Measurements from ENCODE around the gene CD14.
"Not testable (repeated sequence)": the region's sequence is repeated elsewhere in the genome, so short reads cannot be mapped to it uniquely, and the experiment has no call there.

CD14 gene

DNA sequence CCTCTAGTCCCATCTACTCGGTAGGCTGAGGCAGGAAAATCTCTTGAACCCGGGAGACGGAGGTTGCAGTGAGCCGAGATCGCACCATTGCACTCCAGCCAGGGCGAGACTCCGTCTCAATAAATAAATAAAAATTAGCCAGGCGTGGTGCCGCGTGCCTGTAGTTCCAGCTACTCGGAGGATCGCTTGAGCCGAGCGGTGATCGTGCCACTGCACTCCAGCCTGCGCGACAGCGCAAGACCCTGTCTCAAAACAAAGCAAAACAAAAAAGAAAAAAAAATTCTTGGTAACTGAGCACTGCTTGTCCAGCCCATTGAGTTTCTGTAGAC, 31.0 kb upstream of the CD14 start:
- Histone ChIP-seq H3K9me3 (ENCODE audit: control insufficient read depth, low read length) (no peaks in the 10 kb centered on the region), H3K27ac (ENCODE audit: low read depth, low read length, severe bottlenecking) (peak overlapping the region; percentile 81), H3K4me3 (ENCODE audit: extremely low read depth, insufficient read depth, low read length, poor library complexity, severe bottlenecking) (peak overlapping the region; percentile 97), H3K4me1 (ENCODE audit: control insufficient read depth, insufficient read depth, low read length, poor library complexity, severe bottlenecking) (no peaks in the 10 kb centered on the region), H3K36me3 (ENCODE audit: control insufficient read depth, insufficient read depth, low read length) (peaks cover 72% of the 10 kb centered on the region)
- 81 to 84% methylated on average over 18 of the region's 18 CpGs for WGBS, 2 experiments (ENCODE audit: insufficient coverage in 2 of 2)

DNA sequence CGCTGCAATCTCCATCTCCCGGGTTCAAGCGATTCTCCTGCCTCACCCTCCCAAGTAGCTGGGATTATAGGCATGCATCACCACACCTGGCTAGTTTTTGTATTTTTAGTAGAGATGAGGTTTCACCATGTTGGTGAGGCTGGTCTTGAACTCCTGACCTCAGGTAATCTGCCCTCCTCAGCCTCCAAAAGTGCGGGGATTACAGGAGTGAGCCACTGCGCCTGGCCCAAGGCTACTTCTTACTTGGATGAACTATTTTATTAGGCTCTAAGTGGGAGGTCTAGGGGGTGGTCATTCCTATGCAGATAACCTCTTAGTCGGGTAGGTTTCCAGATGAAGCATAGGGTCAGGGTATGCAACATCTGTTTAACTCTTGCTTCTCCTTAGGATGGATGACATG, 27.4 kb upstream of the CD14 start:
- H3K27ac ChIP-seq (ENCODE audit: low read depth, low read length, severe bottlenecking); H3K9me3 ChIP-seq (ENCODE audit: control insufficient read depth, low read length); H3K4me1 ChIP-seq (ENCODE audit: control insufficient read depth, insufficient read depth, low read length, poor library complexity, severe bottlenecking); H3K4me3 ChIP-seq (ENCODE audit: extremely low read depth, insufficient read depth, low read length, poor library complexity, severe bottlenecking): not testable (repeated sequence)
- WGBS, 2 experiments (ENCODE audit: insufficient coverage in 2 of 2): 100% methylated on average over 1 to 3 of the region's 6 CpGs
- peaks cover 80% of the 10 kb centered on the region for H3K36me3 ChIP-seq (ENCODE audit: control insufficient read depth, insufficient read depth, low read length)

DNA sequence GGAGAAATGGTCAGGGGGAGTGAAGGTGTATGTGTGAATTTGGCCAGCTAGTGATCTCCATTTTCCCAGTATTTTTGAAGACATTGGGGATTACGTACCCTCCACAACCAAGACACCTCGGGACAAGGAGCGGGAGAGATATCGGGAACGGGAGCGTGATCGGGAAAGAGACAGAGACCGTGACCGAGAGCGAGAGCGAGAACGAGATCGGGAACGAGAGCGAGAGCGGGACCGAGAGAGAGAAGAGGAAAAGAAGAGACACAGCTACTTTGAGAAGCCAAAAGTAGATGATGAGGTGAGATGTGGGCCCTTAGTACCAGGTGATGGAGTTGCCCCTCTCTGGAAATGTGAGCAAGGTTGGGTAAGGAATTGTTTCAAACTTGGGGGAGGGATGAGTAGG, 25.9 kb upstream of the CD14 start:
- no peaks in the 10 kb centered on the region for H3K4me1 ChIP-seq (ENCODE audit: control insufficient read depth, insufficient read depth, low read length, poor library complexity, severe bottlenecking)
- H3K4me3 ChIP-seq (ENCODE audit: extremely low read depth, insufficient read depth, low read length, poor library complexity, severe bottlenecking): no peak overlapping the region
- H3K9me3 ChIP-seq (ENCODE audit: control insufficient read depth, low read length): no peaks in the 10 kb centered on the region
- 98 to 100% methylated on average over 9 to 16 of the region's 17 CpGs for WGBS, 2 experiments (ENCODE audit: insufficient coverage in 2 of 2)
- peaks cover 95% of the 10 kb centered on the region for H3K36me3 ChIP-seq (ENCODE audit: control insufficient read depth, insufficient read depth, low read length)
- no peak overlapping the region for H3K27ac ChIP-seq (ENCODE audit: low read depth, low read length, severe bottlenecking)

GRCh38 chr5:140647042-140647419, 14.1 kb upstream of the CD14 start:
- Histone ChIP-seq H3K27ac (ENCODE audit: low read depth, low read length, severe bottlenecking) (peak overlapping the region; percentile 41), H3K4me3 (ENCODE audit: extremely low read depth, insufficient read depth, low read length, poor library complexity, severe bottlenecking) (peak overlapping the region; percentile 90), H3K36me3 (ENCODE audit: control insufficient read depth, insufficient read depth, low read length) (peaks cover 59% of the 10 kb centered on the region), H3K4me1 (ENCODE audit: control insufficient read depth, insufficient read depth, low read length, poor library complexity, severe bottlenecking) (peaks cover 6% of the 10 kb centered on the region), H3K9me3 (ENCODE audit: control insufficient read depth, low read length) (no peaks in the 10 kb centered on the region)
- WGBS, 2 experiments (ENCODE audit: insufficient coverage in 2 of 2): 2 to 4% methylated on average over 27 of the region's 27 CpGs

GRCh38 chr5:140642718-140643117, 9.7 kb upstream of the CD14 start:
- Histone ChIP-seq H3K27ac (ENCODE audit: low read depth, low read length, severe bottlenecking) (no peak overlapping the region), H3K9me3 (ENCODE audit: control insufficient read depth, low read length) (no peaks in the 10 kb centered on the region), H3K4me3 (ENCODE audit: extremely low read depth, insufficient read depth, low read length, poor library complexity, severe bottlenecking) (no peak overlapping the region), H3K4me1 (ENCODE audit: control insufficient read depth, insufficient read depth, low read length, poor library complexity, severe bottlenecking) (peaks cover 15% of the 10 kb centered on the region), H3K36me3 (ENCODE audit: control insufficient read depth, insufficient read depth, low read length) (peaks cover 36% of the 10 kb centered on the region)
- 89 to 100% methylated on average over 2 to 3 of the region's 3 CpGs for WGBS, 2 experiments (ENCODE audit: insufficient coverage in 2 of 2)

DNA sequence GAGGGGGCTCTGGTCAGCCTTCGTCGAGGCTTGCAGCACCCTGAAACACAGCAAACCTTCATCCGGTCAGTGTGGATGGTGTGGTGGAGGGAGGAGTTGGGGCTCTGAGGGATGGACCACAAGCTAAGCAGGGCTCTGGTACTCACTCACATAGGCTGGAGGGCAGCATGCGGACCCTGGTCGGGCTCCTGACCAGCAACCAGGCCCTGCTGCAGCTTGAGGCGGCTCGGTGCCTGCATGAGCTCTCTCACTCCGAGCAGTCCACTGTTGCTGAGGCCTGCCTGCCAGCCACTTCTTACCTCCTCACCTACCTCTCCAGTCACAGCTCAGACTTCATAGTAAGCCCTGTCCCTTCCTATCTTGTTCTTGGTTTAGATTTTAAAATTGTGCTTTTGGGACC, 8.7 kb upstream of the CD14 start:
- Histone ChIP-seq H3K4me1 (ENCODE audit: control insufficient read depth, insufficient read depth, low read length, poor library complexity, severe bottlenecking) (peaks cover 15% of the 10 kb centered on the region), H3K27ac (ENCODE audit: low read depth, low read length, severe bottlenecking) (no peak overlapping the region), H3K4me3 (ENCODE audit: extremely low read depth, insufficient read depth, low read length, poor library complexity, severe bottlenecking) (no peak overlapping the region), H3K36me3 (ENCODE audit: control insufficient read depth, insufficient read depth, low read length) (peaks cover 36% of the 10 kb centered on the region), H3K9me3 (ENCODE audit: control insufficient read depth, low read length) (no peaks in the 10 kb centered on the region)
- 91 to 100% methylated on average over 5 to 8 of the region's 8 CpGs for WGBS, 2 experiments (ENCODE audit: insufficient coverage in 2 of 2)

DNA sequence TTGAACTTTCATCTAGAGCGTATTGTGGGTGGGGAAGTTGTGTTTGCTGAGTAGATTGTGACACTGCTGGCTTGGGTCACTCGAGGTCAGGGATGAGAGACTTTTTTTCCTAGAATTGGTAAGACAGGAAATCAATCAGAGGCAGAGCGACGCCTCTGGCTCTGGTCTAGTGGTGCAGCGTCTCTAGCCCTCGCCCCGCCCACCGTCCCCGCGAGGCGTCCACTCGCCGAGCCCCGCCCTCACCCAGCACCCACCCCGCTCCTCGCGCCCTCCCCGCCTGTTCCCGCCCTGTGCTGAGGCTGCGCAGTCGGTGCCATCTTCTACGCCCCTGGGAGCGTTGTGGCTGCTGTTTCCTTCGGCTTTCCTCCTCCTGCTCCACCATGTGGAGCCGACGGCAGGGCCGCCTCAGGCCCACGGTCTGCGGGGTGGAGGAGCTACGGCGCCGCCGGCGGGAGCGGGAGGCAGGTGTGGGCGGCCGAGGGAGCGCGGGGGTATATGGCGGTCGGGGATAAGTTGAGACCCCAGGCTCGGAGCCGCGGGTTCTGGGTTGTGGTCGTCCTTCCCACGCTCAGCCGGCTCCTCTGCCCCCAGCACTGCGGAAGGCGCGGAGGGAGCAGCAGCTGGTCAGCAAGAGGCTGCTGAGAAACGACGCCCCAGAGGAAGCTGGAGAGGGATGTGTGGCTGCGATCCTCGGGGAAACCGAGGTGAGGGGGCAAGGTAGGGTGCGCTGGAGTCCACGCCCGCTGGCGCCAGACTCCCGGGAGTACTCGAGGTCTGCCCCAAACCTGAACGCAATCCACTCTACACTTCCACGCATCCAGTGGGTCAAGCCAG, 6.4 kb upstream of the CD14 start, which contains the start of gene TMCO6:
Gene TMCO6, plus strand, starts transcription at position 304 of the 834 bp plus-strand sequence. Its CDS starts 77 bp downstream, at position 381.
- peaks cover 9% of the 10 kb centered on the region for H3K4me1 ChIP-seq (ENCODE audit: control insufficient read depth, insufficient read depth, low read length, poor library complexity, severe bottlenecking)
- H3K9me3 ChIP-seq (ENCODE audit: control insufficient read depth, low read length): no peaks in the 10 kb centered on the region
- 2 to 3% methylated on average over 26 to 33 of the region's 63 CpGs for WGBS, 2 experiments (ENCODE audit: insufficient coverage in 2 of 2)
- peak within 1 kb of the TSS; percentile 72 for H3K4me3 ChIP-seq (ENCODE audit: extremely low read depth, insufficient read depth, low read length, poor library complexity, severe bottlenecking)
- peaks cover 22% of the 10 kb centered on the region for H3K36me3 ChIP-seq (ENCODE audit: control insufficient read depth, insufficient read depth, low read length)
- peak within 1 kb of the TSS; percentile 69 for H3K27ac ChIP-seq (ENCODE audit: low read depth, low read length, severe bottlenecking)

DNA sequence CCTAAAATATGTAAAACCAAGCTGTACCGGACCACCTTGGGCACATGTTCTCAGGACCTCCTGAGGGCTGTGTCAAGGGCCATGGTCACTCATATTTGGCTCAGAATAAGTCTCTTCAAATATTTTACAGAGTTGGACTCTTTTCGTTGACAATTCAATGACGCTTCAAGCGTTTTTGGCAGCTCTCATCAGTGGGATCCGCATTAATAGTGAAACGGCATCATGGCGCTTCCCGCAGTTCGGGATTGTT, 5.8 kb upstream of the CD14 start:
- H3K27ac ChIP-seq (ENCODE audit: low read depth, low read length, severe bottlenecking): peak overlapping the region; percentile 69
- peak overlapping the region; percentile 72 for H3K4me3 ChIP-seq (ENCODE audit: extremely low read depth, insufficient read depth, low read length, poor library complexity, severe bottlenecking)
- H3K9me3 ChIP-seq (ENCODE audit: control insufficient read depth, low read length): not testable (repeated sequence)
- WGBS, 2 experiments (ENCODE audit: insufficient coverage in 2 of 2): 79 to 85% methylated on average over 8 to 9 of the region's 9 CpGs
- H3K4me1 ChIP-seq (ENCODE audit: control insufficient read depth, insufficient read depth, low read length, poor library complexity, severe bottlenecking): peaks cover 10% of the 10 kb centered on the region
- peaks cover 17% of the 10 kb centered on the region for H3K36me3 ChIP-seq (ENCODE audit: control insufficient read depth, insufficient read depth, low read length)

DNA sequence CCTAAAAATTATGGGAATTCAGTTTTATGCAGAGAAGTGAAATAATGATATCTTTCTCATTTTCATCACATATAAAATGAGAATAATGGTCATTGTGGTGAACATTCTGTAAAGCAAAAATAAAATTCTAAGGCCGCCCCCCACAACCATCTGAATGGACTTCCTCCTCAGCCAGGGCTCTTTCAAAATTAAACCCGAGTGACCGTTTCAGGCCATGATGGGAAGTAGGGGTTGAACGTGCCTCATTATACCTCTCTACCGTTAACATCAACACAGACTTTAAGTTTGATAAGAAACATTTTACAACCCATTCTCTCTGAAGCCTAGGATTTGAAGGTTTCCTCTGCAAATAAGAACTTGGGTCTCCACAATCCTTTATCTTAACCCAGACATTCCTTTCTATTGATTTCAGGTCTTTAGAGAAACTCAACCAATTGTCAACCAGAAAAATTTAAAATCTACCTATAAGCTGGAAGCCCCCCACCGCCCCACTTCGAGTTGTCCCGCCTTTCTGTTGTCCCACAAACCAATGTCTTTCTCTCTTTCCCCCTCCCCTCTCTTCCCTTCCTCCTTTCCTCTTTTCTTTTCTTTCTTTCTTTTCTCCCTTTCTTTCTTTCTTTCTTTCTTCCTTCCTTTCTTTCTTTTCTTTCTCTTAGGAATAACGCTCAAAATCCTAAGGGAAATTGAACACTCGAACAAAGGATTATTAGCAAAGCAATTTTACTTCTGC, 4.6 kb upstream of the CD14 start:
- 75 to 97% methylated on average over 8 to 9 of the region's 10 CpGs for WGBS, 2 experiments (ENCODE audit: insufficient coverage in 2 of 2)
- no peak overlapping the region for H3K4me3 ChIP-seq (ENCODE audit: extremely low read depth, insufficient read depth, low read length, poor library complexity, severe bottlenecking)

GRCh38 chr5:140635291-140636257, 2.6 kb upstream of the CD14 start:
- no peak overlapping the region for H3K27ac ChIP-seq (ENCODE audit: low read depth, low read length, severe bottlenecking)
- H3K36me3 ChIP-seq (ENCODE audit: control insufficient read depth, insufficient read depth, low read length): no peaks in the 10 kb centered on the region
- H3K4me3 ChIP-seq (ENCODE audit: extremely low read depth, insufficient read depth, low read length, poor library complexity, severe bottlenecking): no peak overlapping the region
- WGBS, 2 experiments (ENCODE audit: insufficient coverage in 2 of 2): 87 to 91% methylated on average over 6 to 8 of the region's 8 CpGs
- peaks cover 11% of the 10 kb centered on the region for H3K4me1 ChIP-seq (ENCODE audit: control insufficient read depth, insufficient read depth, low read length, poor library complexity, severe bottlenecking)
- no peaks in the 10 kb centered on the region for H3K9me3 ChIP-seq (ENCODE audit: control insufficient read depth, low read length)

More for the DNA sequence above, 4.6 kb upstream of the CD14 start:
- peaks cover 5% of the 10 kb centered on the region for H3K36me3 ChIP-seq (ENCODE audit: control insufficient read depth, insufficient read depth, low read length)
- H3K27ac ChIP-seq (ENCODE audit: low read depth, low read length, severe bottlenecking): no peak overlapping the region
- H3K9me3 ChIP-seq (ENCODE audit: control insufficient read depth, low read length): no peaks in the 10 kb centered on the region
- H3K4me1 ChIP-seq (ENCODE audit: control insufficient read depth, insufficient read depth, low read length, poor library complexity, severe bottlenecking): peaks cover 11% of the 10 kb centered on the region

All from mesodermal cell (in vitro differentiated cells).